Myocyte (in vitro differentiated cells): ENCODE data around the gene CKM. TPM values are rescaled to one million over a fixed set of nuclear protein-coding genes. Genes with fewer than 3 reads are reported as not detected.

Experiments
- total RNA-seq: library from RNA; depleted of rRNA; stranded (reverse); fragments of >200 nt; gene quantifications from 2 replicates; pipeline ENCODE4 v1.2.3, GENCODE V29; 2014

Gene CKM
- total RNA-seq, 1 donor from 2014 or later = 2,511 TPM

Other genes with a start within 250 kb of the CKM start
- not detected in 2 replicates for gene ZNF296, start 246.4 kb downstream of the CKM start, total RNA-seq
- gene GEMIN7, start 243.6 kb downstream of the CKM start, total RNA-seq = 15.2 and 25.7 TPM in 2 replicates
- 73.3 and 80.2 TPM in 2 replicates for gene PPP1R37, start 229.7 kb downstream of the CKM start, total RNA-seq
- gene NKPD1, start 161.9 kb downstream of the CKM start, total RNA-seq = 0.10 and 0.13 TPM in 2 replicates
- 26.9 and 29.4 TPM in 2 replicates for gene TRAPPC6A, start 144.6 kb downstream of the CKM start, total RNA-seq
- 8.4 and 11.8 TPM in 2 replicates for gene BLOC1S3, start 144.1 kb downstream of the CKM start, total RNA-seq
- gene EXOC3L2, start 77.5 kb downstream of the CKM start, total RNA-seq = not detected in 2 replicates
- gene MARK4, start 71.6 kb downstream of the CKM start, total RNA-seq = 20.9 and 26.7 TPM in 2 replicates
- gene KLC3, start 17.9 kb upstream of the CKM start, total RNA-seq = not detected in 2 replicates
- gene ERCC2, start 47.7 kb upstream of the CKM start, total RNA-seq = 17.3 and 20.6 TPM in 2 replicates
- 0.73 and 1.3 TPM in 2 replicates for gene PPP1R13L, start 82.2 kb upstream of the CKM start, total RNA-seq
- gene POLR1G, start 83.8 kb upstream of the CKM start, total RNA-seq = 10.1 and 13.2 TPM in 2 replicates
- 60.8 and 78.3 TPM in 2 replicates for gene ERCC1, start 101.0 kb upstream of the CKM start, total RNA-seq
- gene FOSB, start 145.1 kb upstream of the CKM start, total RNA-seq = 2.0 and 4.1 TPM in 2 replicates
- 120 and 139 TPM in 2 replicates for gene RTN2, start 174.2 kb upstream of the CKM start, total RNA-seq
- gene PPM1N, start 175.6 kb upstream of the CKM start, total RNA-seq = 0.26 and 0.64 TPM in 2 replicates
- 54.9 and 75.2 TPM in 2 replicates for gene VASP, start 184.6 kb upstream of the CKM start, total RNA-seq